ENCODE data around the gene MARCHF6. TPM values are rescaled to one million over a fixed set of nuclear protein-coding genes. Genes with fewer than 3 reads are reported as not detected.

MARCHF6 gene
- total and polyA plus RNA-seq, 9 of the 15 experiments (the other 6 are each of a cell fraction or from before 2014, with no cell fraction given) = 74.1 to 456 (median 116) TPM

GRCh38 chr5:10354048-10354872 lies 765 bp downstream of the MARCHF6 start (continued):
- TF ChIP-seq STAT6 (CRISPR knock-in tag; IDR thresholded peaks at IDR 0.05) (no peak), E2F6 (IDR thresholded peaks at IDR 0.05; ENCODE audit: borderline replicate concordance in 1 of 2, extremely low read depth in 1 of 2, insufficient read depth in 1 of 2, insufficient read length in 1 of 2, low read depth in 1 of 2, low read length in 1 of 2, poor library complexity in 1 of 2, severe bottlenecking in 1 of 2) (peak in 1 of 2 experiments; percentile 65), POU5F1 (IDR thresholded peaks at IDR 0.05; ENCODE audit: borderline replicate concordance, low read depth, low read length, partially characterized antibody) (no peak), ZNF318 (IDR thresholded peaks at IDR 0.05; ENCODE audit: borderline replicate concordance in 1 of 2, low read depth in 1 of 2) (no peak), SUPT5H (IDR thresholded peaks at IDR 0.05) (no peak), SMC3 (conservative IDR thresholded peaks at IDR 0.05; ENCODE audit: insufficient read depth, low read depth, low read length) (no peak), ZBTB12 (CRISPR knock-in tag; IDR thresholded peaks at IDR 0.05) (no peak)
